ENCODE measurements around the gene TACC2.

GRCh38 chr10:122244001-122244975 is 255.3 kb downstream of the TACC2 start:
- TF ChIP-seq TSHZ2 (CRISPR knock-in tag; IDR thresholded peaks at IDR 0.05) (no peak), ZFP30 (CRISPR knock-in tag; IDR thresholded peaks at IDR 0.05) (no peak), TOX (CRISPR knock-in tag; IDR thresholded peaks at IDR 0.05; ENCODE audit: borderline replicate concordance) (no peak), ARNTL (CRISPR knock-in tag; IDR thresholded peaks at IDR 0.05; ENCODE audit: borderline replicate concordance, low read depth) (no peak), ZNF70 (CRISPR knock-in tag; IDR thresholded peaks at IDR 0.05) (no peak), RARB (CRISPR knock-in tag; IDR thresholded peaks at IDR 0.05) (no peak), POU6F1 (CRISPR knock-in tag; IDR thresholded peaks at IDR 0.05; ENCODE audit: borderline replicate concordance, low read depth) (no peak)
- TF ChIP-seq, protein P1, sequence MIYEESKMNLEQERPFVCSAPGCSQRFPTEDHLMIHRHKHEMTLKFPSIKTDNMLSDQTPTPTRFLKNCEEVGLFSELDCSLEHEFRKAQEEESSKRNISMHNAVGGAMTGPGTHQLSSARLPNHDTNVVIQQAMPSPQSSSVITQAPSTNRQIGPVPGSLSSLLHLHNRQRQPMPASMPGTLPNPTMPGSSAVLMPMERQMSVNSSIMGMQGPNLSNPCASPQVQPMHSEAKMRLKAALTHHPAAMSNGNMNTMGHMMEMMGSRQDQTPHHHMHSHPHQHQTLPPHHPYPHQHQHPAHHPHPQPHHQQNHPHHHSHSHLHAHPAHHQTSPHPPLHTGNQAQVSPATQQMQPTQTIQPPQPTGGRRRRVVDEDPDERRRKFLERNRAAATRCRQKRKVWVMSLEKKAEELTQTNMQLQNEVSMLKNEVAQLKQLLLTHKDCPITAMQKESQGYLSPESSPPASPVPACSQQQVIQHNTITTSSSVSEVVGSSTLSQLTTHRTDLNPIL (CRISPR knock-in tag; IDR thresholded peaks at IDR 0.05; ENCODE audit: low read depth): no peak

Data from SK-N-SH treated with all-trans-retinoic acid at 6 μM for 48 hours (cell line).